GM12875 (cell line): ENCODE measurements around the gene MRPL49.
"Not testable (repeated sequence)": the region's sequence is repeated elsewhere in the genome, so short reads cannot be mapped to it uniquely, and the experiment has no call there.

Source experiments
- H3K4me3 ChIP-seq: one replicate; pipeline ENCODE4 v1.5.1; 2011; ENCODE audit warnings: low read depth, low read length, control low read depth
- CTCF ChIP-seq: IDR thresholded peaks from 2 replicates; pipeline ENCODE4 v1.5.1; 2011; ENCODE audit warnings: low read depth, mild to moderate bottlenecking, control low read depth, inconsistent platforms, low read length, moderate library complexity, borderline replicate concordance; ENCODE audit not compliant: insufficient read depth

The MRPL49 gene

GRCh38 chr11:65136515-65137096 lies 14.5 kb downstream of the MRPL49 start:
- H3K4me3 ChIP-seq = no peak overlapping the region
- no peak for TF ChIP-seq CTCF

- no peak for TF ChIP-seq CTCF
- no peak overlapping the region for H3K4me3 ChIP-seq
Measured at GRCh38 chr11:65141896-65142494, 19.9 kb downstream of the MRPL49 start.

- no peak for TF ChIP-seq CTCF
- H3K4me3 ChIP-seq = no peak overlapping the region
Measured at GRCh38 chr11:65147352-65148075, 25.4 kb downstream of the MRPL49 start.

GRCh38 chr11:65148657-65149056 lies 26.5 kb downstream of the MRPL49 start:
- no peak for TF ChIP-seq CTCF
- H3K4me3 ChIP-seq = no peak overlapping the region

GRCh38 chr11:65150131-65150508 lies 28.0 kb downstream of the MRPL49 start:
- not testable (repeated sequence) for H3K4me3 ChIP-seq

GRCh38 chr11:65150509-65151299 lies 28.6 kb downstream of the MRPL49 start:
- TF ChIP-seq CTCF = no peak

GRCh38 chr11:65151331-65151899 lies 29.3 kb downstream of the MRPL49 start:
- no peak for TF ChIP-seq CTCF
- no peak overlapping the region for H3K4me3 ChIP-seq

More at GRCh38 chr11:65150509-65151299, 28.6 kb downstream of the MRPL49 start:
- H3K4me3 ChIP-seq = peak overlapping the region; percentile 19
